T-helper 17 cell (primary cell): ENCODE data around the gene SLC15A5. TPM values are rescaled to one million over a fixed set of nuclear protein-coding genes. Genes with fewer than 3 reads are reported as not detected.

Experiments used
- ATAC-seq: fragments of 150-1000 bp; cut with Tn5 transposase; 2 replicates; pipeline ENCODE4 v1.10.0; 2021; ENCODE audit warnings: mild to moderate bottlenecking, moderate library complexity
- DNase-seq, 3 donors: peaks; one replicate each; pipeline versions ENCODE4 v3.0.0 to v3.0.0-alpha.2; 2020 to 2021
- H3K9me3 ChIP-seq: one replicate; pipeline ENCODE4 v1.7.0; 2013; ENCODE audit warnings: low read length, mild to moderate bottlenecking; ENCODE audit not compliant: control insufficient read depth, poor library complexity, severe bottlenecking
- H3K27ac Mint-ChIP-seq: one replicate; pipeline ENCODE4 v1.8.0; 2022; ENCODE audit warnings: mild to moderate bottlenecking, moderate library complexity, mixed read lengths
- H3K27me3 Mint-ChIP-seq: one replicate; pipeline ENCODE4 v1.8.0; 2022; ENCODE audit warnings: mixed read lengths
- H3K36me3 Mint-ChIP-seq: one replicate; pipeline ENCODE4 v1.8.0; 2022; ENCODE audit warnings: low read depth, mixed read lengths
- H3K4me1 Mint-ChIP-seq: one replicate; pipeline ENCODE4 v1.8.0; 2022; ENCODE audit warnings: mild to moderate bottlenecking, mixed read lengths
- H3K4me3 Mint-ChIP-seq: one replicate; pipeline ENCODE4 v1.8.0; 2022; ENCODE audit warnings: mild to moderate bottlenecking, moderate library complexity, mixed read lengths
- total RNA-seq, 4 donors: library from RNA in 2 of 4; stranded (reverse) in 2 of 4; gene quantifications; one replicate each; pipeline ENCODE4 v1.2.3 and lab custom pipeline; 2022 to 2026

Gene SLC15A5
- total RNA-seq, 2 donors from 2014 or later, result not detected

DNA sequence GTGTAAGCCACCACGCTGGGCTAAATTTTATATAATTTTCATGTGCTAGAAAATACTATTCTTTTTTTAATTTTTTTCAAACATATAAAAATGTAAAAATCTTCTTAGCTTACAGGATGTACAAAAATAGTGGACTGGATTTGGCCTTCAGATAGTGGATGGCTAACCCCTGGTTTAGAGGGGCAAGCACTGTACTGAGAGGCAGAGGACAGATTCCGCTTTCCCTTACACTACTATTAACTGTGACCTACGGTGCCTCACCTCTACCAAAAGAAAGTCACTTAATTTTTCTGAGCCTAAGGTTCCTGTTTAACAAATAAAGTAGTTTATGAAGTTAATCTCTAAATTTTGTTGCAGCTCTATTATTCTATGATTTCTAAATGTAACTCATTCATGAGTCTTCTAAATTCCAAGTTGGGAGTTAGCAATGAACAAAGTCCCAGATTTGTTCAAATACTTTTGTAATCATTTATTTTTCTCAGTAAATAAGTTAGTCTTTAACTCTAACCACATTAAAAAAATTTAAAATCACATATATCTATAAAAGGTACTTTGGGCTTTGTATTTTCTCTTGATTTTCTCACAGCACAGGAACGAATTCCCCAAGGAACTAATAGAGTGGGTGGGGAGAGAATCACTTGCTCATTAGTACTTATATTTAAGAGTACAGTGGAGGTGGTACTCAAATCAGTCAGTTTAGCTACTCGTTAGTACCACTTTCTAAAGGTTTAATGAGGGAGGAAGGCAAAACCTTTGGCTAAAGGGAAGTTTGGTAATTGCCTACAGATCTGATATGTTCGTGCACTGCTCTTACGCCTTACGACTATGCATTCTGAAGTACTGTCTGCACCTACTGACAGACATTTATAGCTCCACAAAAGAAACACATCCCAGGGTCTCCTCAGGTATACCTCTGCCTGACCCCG is 33.7 kb downstream of the SLC15A5 start:
- Mint-ChIP-seq H3K4me1 (no peaks in the 10 kb centered on the region), H3K36me3 (no peaks in the 10 kb centered on the region), H3K27ac (no peak overlapping the region), H3K27me3 (no peaks in the 10 kb centered on the region), H3K4me3 (no peak overlapping the region)
- DNase-seq (no peak), ATAC-seq (no peak)
- H3K9me3 ChIP-seq, result no peaks in the 10 kb centered on the region

DNA sequence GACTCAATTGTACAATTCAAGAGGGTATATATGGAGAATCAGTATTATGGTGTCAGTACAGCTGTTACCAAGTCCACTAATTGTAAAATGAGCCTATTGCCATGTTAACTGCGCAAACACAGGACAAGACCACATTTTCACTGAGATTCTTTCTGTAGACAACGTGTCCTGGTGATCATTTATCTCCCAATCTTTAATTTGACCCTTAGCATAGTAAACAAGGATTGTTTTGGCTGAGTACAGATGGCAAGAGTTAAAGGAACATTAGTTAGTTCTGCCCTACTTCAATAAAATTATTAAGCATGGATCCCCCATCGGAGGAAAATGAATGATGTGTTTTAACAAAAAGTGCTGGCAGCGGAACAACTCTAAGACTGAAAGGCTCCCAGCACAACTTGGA is 36.1 kb downstream of the SLC15A5 start:
- Mint-ChIP-seq H3K27me3 (no peaks in the 10 kb centered on the region), H3K36me3 (no peaks in the 10 kb centered on the region), H3K27ac (no peak overlapping the region), H3K4me3 (no peak overlapping the region), H3K4me1 (no peaks in the 10 kb centered on the region)
- DNase-seq (no peak), ATAC-seq (no peak)
- H3K9me3 ChIP-seq, result no peaks in the 10 kb centered on the region

DNA sequence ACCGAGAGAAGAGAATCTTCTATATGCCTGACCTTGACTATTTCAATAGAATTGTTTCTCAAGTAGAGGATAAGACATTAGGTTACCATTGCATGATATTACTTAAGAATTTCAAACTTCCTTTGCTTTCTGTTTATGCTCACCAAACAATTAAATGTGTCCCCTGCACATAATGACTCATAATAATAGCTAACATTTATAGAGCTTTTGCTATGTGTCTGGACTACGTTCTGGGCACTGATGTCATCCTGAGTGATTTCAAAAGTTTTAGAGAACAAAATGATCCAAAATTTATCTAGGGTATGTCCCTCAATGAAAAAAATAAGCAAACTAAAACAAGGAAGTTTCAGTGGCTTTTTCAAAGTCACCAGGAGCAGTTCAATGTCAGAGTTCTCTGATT is 38.8 kb downstream of the SLC15A5 start:
- DNase-seq (no peak), ATAC-seq (no peak)
- H3K36me3 Mint-ChIP-seq, result no peaks in the 10 kb centered on the region
- H3K9me3 ChIP-seq, result no peaks in the 10 kb centered on the region
- no peaks in the 10 kb centered on the region for H3K4me1 Mint-ChIP-seq
- no peaks in the 10 kb centered on the region for H3K27me3 Mint-ChIP-seq
- no peak overlapping the region for H3K27ac Mint-ChIP-seq
- no peak overlapping the region for H3K4me3 Mint-ChIP-seq

DNA sequence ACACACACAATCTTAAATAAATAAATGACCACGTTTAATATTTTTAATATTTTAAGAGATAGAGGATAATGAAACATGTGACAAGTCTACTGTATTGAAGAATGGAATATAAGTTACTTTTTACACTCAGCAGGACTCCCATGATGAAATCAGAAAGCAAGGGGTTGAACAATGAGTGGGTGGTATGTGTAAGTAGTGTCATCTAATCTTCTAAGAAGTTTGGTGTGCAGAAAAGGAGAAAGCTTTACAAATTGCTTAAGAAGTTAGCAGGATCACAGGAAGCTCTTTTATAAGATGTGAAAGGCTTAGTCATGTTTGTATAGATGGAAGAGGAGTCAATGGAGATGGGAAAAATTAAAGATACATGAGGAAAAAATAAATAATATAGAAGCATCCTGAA is 47.8 kb downstream of the SLC15A5 start:
- H3K27me3 Mint-ChIP-seq, result no peaks in the 10 kb centered on the region
- DNase-seq (no peak), ATAC-seq (no peak)
- no peak overlapping the region for H3K27ac Mint-ChIP-seq
- no peak overlapping the region for H3K4me3 Mint-ChIP-seq
- no peaks in the 10 kb centered on the region for H3K4me1 Mint-ChIP-seq
- no peaks in the 10 kb centered on the region for H3K36me3 Mint-ChIP-seq
- H3K9me3 ChIP-seq, result no peaks in the 10 kb centered on the region

DNA sequence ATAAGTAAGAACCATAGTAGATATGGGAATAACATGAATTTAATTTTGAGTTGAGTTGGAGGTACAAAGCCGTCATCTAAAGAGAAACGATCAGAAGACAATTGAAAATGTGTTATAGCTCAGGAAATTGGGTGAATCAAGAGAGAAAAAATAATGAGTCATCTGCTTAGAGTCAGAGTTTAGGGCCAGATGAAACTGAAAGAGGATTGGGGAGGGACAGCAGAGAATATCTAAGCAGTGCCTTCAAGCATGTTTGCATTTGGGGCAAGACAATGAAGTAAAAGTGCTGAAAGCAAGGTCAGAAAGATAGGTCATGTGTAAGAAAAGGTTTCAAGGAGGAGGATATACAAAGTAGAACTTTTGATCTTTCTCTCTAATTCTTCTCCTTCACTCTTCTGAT is 49.4 kb downstream of the SLC15A5 start:
- no peaks in the 10 kb centered on the region for H3K9me3 ChIP-seq
- no peaks in the 10 kb centered on the region for H3K36me3 Mint-ChIP-seq
- H3K4me3 Mint-ChIP-seq, result no peak overlapping the region
- no peaks in the 10 kb centered on the region for H3K27me3 Mint-ChIP-seq
- no peak for DNase-seq
- H3K27ac Mint-ChIP-seq, result no peak overlapping the region
- H3K4me1 Mint-ChIP-seq, result no peaks in the 10 kb centered on the region
- ATAC-seq, result no peak

DNA sequence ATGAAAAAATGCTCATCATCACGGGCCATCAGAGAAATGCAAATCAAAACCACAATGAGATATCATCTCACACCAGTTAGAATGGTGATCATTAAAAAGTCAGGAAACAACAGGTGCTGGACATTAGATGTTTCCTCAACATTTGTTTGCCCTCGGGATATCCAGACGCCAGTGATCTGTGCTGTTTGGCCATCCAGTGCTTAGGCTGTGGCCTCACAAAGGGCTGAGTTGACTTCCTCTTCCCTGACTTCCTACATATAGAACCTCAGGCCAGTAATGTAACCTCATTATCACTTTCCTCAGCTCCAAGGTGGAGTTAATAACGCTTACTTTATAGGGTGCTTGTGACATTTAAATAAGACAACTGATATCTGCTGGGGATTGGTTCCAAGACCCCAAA is 51.8 kb downstream of the SLC15A5 start:
- no peaks in the 10 kb centered on the region for H3K4me1 Mint-ChIP-seq
- H3K9me3 ChIP-seq, result no peaks in the 10 kb centered on the region
- no peaks in the 10 kb centered on the region for H3K36me3 Mint-ChIP-seq
- H3K27ac Mint-ChIP-seq, result no peak overlapping the region
- no peak for ATAC-seq
- H3K27me3 Mint-ChIP-seq, result no peaks in the 10 kb centered on the region
- no peak overlapping the region for H3K4me3 Mint-ChIP-seq
- no peak for DNase-seq

DNA sequence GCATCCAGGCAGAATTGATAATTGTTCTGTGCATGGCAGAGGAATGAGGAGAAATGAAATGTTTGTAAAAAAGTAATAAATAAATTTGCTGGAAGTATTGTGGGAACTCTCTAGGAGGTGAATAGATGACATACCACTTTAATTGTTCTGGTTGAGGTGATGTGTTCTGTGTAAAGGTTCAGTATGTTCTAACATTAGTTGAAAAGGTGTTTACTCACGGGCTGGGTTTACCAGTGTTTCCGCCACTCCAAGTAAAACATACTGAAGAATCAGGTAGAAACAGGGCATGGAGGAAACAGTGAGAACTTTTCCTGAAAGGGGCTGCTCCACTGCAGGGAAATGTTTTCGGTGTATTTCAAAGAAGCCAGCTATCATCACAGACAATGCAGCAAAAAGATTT is 53.3 kb downstream of the SLC15A5 start:
- no peaks in the 10 kb centered on the region for H3K9me3 ChIP-seq
- Mint-ChIP-seq H3K27ac (no peak overlapping the region), H3K4me3 (no peak overlapping the region), H3K36me3 (no peaks in the 10 kb centered on the region), H3K27me3 (no peaks in the 10 kb centered on the region), H3K4me1 (no peaks in the 10 kb centered on the region)
- DNase-seq (no peak), ATAC-seq (no peak)

DNA sequence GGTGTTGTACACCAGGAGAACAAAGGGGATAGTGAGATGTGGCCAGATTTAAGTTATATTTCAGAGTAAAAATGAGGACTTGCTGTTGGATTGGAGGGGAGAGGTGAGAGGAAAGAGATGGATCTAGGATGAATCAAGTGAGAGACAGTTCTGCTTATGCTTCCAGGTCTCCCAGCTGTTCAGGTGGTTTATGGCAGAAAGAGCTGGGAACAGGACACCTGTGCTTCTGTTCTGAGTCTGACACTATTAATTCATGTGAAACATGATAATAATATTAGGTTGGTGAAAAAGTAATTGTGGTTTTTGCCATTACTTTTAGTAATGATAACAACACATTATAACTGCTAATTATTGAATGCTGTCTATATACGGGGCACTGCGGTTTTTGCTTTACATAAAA is 55.7 kb downstream of the SLC15A5 start:
- no peaks in the 10 kb centered on the region for H3K9me3 ChIP-seq
- no peaks in the 10 kb centered on the region for H3K36me3 Mint-ChIP-seq
- no peaks in the 10 kb centered on the region for H3K27me3 Mint-ChIP-seq
- H3K4me1 Mint-ChIP-seq, result no peaks in the 10 kb centered on the region
- H3K27ac Mint-ChIP-seq, result no peak overlapping the region
- no peak for ATAC-seq
- no peak for DNase-seq
- no peak overlapping the region for H3K4me3 Mint-ChIP-seq

DNA sequence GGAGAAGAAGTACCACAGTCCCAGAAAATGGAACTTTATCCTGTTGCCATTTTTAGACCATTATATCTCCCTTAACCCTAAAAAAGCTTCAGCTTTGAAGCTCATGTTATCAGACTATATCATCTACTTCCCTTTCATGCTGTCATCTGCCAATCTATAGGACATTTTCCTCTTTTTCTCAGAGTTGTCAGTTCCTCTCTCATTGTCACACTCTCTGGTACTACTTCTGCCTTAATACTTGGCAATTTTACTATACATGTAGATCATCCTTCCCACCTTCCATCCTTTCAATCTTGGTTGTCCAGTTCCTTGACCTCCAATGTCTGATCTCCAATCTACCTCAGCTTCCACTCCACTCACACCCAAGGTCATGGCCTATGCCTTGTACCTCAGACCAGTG is 57.4 kb downstream of the SLC15A5 start:
- ATAC-seq (no peak), DNase-seq (no peak)
- no peak overlapping the region for H3K27ac Mint-ChIP-seq
- H3K27me3 Mint-ChIP-seq, result no peaks in the 10 kb centered on the region
- no peaks in the 10 kb centered on the region for H3K9me3 ChIP-seq
- H3K4me1 Mint-ChIP-seq, result no peaks in the 10 kb centered on the region
- no peak overlapping the region for H3K4me3 Mint-ChIP-seq
- no peaks in the 10 kb centered on the region for H3K36me3 Mint-ChIP-seq

DNA sequence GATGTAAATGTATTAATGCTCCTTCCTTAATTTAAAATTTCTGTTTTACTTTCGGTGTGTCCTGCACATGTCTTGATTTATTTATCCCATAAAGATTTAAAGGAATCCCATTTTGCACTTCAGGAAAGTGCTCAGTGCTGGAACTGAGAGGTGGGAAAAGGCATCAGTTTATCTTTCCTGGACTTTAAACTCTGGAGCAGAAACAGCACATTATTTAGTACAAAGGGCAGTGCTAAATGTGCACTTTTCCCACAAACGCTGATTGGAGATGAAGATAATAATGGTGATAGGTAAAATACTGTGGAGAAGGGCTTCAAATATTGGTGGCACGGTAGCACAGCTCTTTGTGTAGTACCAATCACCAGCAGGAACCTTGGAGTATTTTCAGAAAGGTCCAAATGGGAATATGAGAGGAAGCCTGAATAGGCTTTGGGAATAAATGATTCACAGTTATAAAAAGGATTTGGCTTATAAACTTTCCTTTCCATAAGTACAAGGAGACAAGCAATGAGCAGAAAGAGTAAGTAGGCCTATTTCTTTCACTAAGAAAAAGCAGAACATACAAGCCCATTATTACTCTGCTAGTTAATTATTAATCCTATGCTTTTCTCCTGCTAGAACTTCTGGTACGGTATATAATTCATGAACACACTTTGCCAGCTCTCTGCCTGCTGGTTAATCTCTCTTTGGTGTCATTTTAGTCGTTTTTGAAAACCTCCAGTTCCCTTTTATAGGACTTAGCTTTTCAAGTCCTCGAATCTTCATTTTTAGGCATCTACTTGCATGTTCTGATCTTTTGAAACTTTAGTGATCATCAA is 58.3 kb downstream of the SLC15A5 start:
- no peaks in the 10 kb centered on the region for H3K36me3 Mint-ChIP-seq
- no peak overlapping the region for H3K4me3 Mint-ChIP-seq

DNA sequence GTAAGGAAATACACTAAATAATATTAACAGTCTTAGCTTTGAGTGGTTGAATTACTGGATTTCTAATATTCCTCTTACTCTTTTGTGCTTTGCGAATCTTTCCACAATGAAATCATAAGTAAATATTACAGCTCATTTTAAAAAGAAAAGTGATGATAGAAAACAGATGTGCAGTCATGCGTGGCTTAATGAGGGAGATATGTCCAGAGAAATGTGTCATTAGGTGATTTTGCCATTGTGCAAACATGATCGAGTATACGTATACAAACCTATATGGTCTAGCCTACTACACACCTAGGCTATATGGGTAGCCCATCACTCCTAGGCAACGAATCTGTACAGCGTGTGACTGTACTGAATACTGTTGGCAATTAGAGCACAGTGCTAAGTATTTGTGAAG is 59.3 kb downstream of the SLC15A5 start:
- no peak for DNase-seq
- Mint-ChIP-seq H3K4me1 (no peaks in the 10 kb centered on the region), H3K27ac (no peak overlapping the region), H3K27me3 (no peaks in the 10 kb centered on the region), H3K36me3 (no peaks in the 10 kb centered on the region), H3K4me3 (no peak overlapping the region)
- no peaks in the 10 kb centered on the region for H3K9me3 ChIP-seq
- no peak for ATAC-seq

More for the DNA sequence above, 58.3 kb downstream of the SLC15A5 start:
- no peaks in the 10 kb centered on the region for H3K9me3 ChIP-seq
- Mint-ChIP-seq H3K4me1 (no peaks in the 10 kb centered on the region), H3K27ac (no peak overlapping the region), H3K27me3 (no peaks in the 10 kb centered on the region)
- ATAC-seq (no peak), DNase-seq (no peak)

DNA sequence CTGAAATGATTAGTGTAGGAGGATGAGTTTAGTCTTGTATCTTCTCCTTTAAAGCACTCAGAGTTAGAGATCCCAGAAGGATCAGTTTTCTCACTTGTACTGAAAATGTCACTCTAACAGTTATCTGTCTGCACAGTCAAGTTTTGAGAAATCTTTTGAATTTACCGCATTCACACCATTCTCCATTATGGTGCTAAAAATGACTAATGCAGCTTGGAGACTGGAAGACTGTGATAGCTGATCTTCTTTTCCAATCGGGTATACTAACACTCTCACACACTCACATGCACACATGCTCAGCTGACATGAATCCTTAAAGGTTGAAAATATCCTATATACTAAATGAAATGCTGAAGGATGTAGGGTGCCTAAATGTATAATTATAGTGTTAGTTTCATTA is 65.8 kb downstream of the SLC15A5 start:
- H3K36me3 Mint-ChIP-seq, result no peaks in the 10 kb centered on the region
- H3K27ac Mint-ChIP-seq, result no peak overlapping the region
- no peaks in the 10 kb centered on the region for H3K9me3 ChIP-seq
- no peaks in the 10 kb centered on the region for H3K4me1 Mint-ChIP-seq
- H3K4me3 Mint-ChIP-seq, result no peak overlapping the region
- ATAC-seq, result no peak
- no peaks in the 10 kb centered on the region for H3K27me3 Mint-ChIP-seq
- no peak for DNase-seq

DNA sequence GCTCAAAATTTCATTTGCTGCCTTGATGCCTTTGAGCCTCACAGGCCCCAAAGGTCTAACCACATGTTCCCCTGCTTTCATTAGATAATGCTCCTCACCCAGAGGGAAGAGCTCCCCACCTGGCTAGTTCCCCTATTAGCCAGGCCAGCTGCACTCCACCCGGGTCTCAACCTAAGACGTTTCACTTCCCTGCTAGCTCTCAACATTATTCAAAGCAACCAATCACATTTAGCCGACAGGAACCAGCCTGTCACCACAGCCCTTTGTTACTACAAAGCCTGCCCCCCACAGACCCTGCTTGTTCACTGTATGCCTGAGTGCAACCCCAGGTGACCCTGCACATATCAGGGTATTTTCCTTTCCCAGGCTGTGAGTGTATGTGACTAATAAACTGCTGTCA is 78.6 kb downstream of the SLC15A5 start:
- no peak for ATAC-seq
- no peaks in the 10 kb centered on the region for H3K4me1 Mint-ChIP-seq
- no peaks in the 10 kb centered on the region for H3K9me3 ChIP-seq
- H3K36me3 Mint-ChIP-seq, result no peaks in the 10 kb centered on the region
- DNase-seq, result no peak
- no peak overlapping the region for H3K4me3 Mint-ChIP-seq
- no peaks in the 10 kb centered on the region for H3K27me3 Mint-ChIP-seq
- no peak overlapping the region for H3K27ac Mint-ChIP-seq
